Retinal pigment epithelial cell (primary cell): ENCODE data around the gene CENPX.

Source experiments
- DNase-seq: peaks from one replicate; pipeline ENCODE4 v3.0.0-alpha.2; 2010; ENCODE audit warnings: low read depth
- H3K4me3 ChIP-seq: 2 replicates; pipeline ENCODE4 v1.5.1; 2011; ENCODE audit warnings: mild to moderate bottlenecking, low read length, control low read depth, moderate library complexity
- TF ChIP-seq, protein P1 (sequence below): conservative IDR thresholded peaks from 2 replicates; pipeline ENCODE4 v1.5.1; 2011; ENCODE audit warnings: low read depth, low read length, control low read depth, inconsistent platforms

CENPX gene

DNA sequence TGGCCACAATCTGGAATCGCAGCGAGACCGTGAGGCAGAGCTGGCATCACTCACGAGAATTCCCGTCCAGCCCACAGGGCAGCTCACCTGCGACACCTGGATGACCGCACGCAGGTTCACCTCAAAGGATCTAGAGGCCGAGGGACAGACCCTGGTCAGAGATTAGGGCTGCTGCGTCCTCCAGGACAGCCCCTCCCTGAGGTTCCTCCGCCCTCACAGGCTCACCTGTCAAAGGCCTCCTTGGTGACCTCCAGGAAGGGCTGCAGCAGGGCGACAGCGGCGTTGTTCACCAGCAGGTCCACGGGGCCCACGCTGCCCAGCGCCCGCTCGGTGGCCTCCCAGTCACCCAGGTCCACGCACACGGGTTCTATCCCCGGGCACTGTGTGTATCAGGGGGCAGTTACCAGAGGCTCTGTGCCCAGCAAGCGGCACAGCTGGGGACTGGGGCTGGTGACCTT, 14.0 kb upstream of the CENPX start:
- TF ChIP-seq, protein P1, sequence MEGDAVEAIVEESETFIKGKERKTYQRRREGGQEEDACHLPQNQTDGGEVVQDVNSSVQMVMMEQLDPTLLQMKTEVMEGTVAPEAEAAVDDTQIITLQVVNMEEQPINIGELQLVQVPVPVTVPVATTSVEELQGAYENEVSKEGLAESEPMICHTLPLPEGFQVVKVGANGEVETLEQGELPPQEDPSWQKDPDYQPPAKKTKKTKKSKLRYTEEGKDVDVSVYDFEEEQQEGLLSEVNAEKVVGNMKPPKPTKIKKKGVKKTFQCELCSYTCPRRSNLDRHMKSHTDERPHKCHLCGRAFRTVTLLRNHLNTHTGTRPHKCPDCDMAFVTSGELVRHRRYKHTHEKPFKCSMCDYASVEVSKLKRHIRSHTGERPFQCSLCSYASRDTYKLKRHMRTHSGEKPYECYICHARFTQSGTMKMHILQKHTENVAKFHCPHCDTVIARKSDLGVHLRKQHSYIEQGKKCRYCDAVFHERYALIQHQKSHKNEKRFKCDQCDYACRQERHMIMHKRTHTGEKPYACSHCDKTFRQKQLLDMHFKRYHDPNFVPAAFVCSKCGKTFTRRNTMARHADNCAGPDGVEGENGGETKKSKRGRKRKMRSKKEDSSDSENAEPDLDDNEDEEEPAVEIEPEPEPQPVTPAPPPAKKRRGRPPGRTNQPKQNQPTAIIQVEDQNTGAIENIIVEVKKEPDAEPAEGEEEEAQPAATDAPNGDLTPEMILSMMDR, result no peak
- H3K4me3 ChIP-seq, result peak overlapping the region; percentile 64
- no peak for DNase-seq

DNA sequence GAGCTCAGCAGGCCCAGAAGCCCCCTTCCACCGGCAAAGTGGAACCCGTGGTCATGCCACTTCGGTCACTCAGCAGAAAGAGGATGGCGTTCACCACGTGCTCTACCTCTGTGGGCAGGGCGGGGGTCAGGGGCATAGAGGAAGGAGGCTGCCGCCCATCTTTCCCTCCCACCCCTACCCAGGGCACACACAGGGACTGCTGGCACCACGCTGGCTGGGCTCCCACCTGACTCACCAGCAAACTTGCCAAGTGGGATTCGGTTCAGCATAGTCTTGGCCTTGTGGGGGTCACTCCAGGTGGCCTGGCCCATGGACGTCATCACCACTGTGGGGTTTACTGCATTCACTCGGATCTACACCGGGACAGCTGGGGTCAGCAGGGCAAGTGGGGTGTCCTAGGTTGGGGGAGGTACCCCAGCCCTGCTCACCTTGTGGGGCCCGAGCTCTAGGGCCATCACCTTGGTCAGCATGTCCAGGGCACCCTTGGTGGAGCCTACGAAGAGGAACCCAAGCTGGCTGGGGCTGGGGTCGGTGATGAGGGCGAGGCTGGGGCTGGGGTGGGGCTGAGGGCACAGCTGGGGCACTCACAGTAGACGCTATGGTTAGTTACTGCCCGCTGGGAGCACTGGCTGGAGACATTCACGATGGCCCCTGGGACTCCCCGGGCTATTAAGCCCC, 13.4 kb upstream of the CENPX start:
- H3K4me3 ChIP-seq, result no peak overlapping the region
- no peak for DNase-seq
- TF ChIP-seq, protein P1, result no peak

DNA sequence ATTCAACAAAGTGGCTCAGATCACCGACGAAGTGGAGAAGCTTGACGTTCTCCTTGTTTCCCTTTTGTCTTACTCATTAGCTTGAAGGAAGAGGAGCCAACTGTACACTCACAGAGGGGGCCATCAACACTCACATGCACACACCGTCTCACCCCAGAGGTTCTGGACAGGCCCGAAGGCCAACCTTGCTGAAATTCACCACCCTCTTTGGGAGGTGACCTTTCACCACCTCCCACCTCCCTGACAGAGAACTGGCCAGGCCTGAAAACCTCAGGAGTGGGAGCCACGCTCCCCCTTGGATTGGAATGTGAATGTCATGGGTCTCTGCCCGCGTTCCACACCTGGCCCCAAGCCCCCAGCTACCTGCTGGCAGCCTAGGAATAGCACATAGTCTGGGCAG, 12.8 kb upstream of the CENPX start:
- H3K4me3 ChIP-seq, result no peak overlapping the region
- DNase-seq, result no peak
- TF ChIP-seq, protein P1, result no peak

DNA sequence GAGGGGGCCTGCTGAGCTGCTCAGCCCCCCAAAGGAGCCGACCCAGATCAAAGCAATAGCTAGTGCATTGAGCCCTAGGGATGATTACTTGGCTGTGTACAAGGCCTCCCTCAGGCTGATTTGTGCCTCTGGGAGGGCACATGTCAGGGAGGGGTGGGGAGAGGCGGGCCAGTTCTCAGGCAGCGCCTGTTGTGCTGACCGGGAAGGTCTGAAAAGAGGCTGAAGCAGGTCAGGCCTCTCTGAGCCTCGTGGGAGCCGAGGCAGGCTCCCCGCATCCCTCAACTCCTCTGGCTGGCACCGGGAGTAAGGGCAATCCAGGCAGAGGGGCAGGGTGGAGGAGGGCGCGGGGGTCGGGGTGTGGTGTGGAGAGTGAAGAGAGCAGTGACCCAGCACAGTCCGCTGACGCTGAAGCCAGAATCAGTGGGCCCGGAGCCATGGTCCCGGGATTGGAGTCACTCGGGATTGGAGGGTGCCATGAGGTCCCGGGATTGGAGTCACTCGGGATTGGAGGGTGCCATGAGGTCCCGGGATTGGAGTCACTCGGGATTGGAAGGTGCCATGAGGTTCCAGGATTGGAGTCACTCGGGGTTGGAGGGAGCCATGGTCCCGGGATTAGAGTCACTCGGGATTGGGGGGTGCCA, 11.8 kb upstream of the CENPX start:
- no peak for DNase-seq
- TF ChIP-seq, protein P1, result no peak

DNA sequence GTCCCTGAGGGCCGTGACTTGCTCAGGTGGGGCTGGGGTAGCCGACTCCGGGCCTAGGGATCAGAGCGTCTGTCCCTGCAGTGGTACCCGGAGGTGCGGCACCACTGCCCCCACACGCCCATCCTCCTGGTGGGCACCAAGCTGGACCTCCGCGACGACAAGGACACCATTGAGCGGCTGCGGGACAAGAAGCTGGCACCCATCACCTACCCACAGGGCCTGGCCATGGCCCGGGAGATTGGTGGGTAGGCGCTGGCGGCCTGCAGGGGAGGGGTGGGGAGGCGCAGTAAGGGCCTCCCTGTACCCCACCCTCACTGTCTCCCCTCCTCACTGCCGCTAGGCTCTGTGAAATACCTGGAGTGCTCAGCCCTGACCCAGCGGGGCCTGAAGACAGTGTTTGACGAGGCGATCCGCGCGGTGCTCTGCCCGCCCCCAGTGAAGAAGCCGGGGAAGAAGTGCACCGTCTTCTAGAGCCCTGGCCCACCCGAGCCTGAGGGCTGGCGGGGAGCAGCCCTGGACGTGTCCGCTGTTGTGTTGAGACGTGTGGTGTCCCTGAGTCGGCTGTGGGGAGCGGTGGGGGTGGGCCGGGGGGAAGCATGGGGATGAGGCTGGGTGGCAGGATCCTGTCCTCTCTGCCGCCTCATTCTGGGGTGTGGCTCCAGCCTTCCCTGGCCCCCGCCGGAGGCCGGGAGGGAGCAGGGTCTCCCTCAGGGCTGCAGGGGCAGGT, 10.8 kb upstream of the CENPX start:
- TF ChIP-seq, protein P1, result no peak
- H3K4me3 ChIP-seq, result no peak overlapping the region
- no peak for DNase-seq

More for the DNA sequence above, 11.8 kb upstream of the CENPX start:
- H3K4me3 ChIP-seq, result no peak overlapping the region

DNA sequence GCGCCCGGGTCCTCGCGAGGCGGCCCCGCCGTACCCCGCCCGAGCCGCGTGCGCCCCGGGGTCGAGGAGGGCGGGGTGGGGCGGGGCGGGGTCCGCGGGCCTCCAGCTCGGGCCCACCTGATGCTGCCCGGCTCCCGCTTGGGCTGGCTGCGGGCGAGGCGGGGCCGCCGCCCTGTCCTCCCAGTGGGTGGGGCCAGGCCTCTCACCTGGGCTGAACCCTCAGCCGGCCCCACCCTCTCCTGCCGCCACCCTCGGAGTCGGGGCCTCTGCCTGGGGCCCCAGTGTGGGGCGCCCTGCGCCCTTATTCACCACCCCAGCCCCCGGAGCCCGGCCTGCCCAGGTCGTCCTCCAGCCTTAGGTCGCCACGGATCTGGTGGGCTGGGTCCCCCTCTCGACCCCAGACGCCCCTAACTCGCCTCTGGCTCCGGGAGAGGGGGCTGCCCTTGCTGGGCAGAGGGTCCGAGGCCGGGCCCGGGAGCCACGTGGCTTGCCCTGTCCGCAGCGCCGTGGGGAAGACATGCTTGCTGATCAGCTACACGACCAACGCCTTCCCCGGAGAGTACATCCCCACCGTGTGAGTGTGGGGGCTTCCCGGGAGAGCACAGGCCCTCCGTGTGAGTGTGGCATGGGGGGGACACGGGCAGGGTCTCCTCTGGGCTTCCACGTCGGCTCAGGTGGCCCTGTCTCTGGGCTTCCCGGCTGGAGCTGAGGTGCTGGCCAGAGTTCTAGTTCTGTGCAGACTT, 9.4 kb upstream of the CENPX start:
- H3K4me3 ChIP-seq, result peak overlapping the region; percentile 50
- TF ChIP-seq, protein P1, result no peak
- DNase-seq, result no peak
